ENCODE measurements around the gene PCSK5.

- TF ChIP-seq CTCF (optimal IDR thresholded peaks at IDR 0.05 in 1 of 3, IDR thresholded peaks at IDR 0.05 in 1 of 3, conservative IDR thresholded peaks at IDR 0.05 in 1 of 3; ENCODE audit: extremely low read depth in 1 of 3, insufficient read depth in 2 of 3, low read length in 3 of 3) = no peak
- TF ChIP-seq EZH2 (IDR thresholded peaks at IDR 0.05; ENCODE audit: low read length) = no peak
Observed at GRCh38 chr9:76399856-76400255, 509.4 kb downstream of the PCSK5 start.
